ENCODE results near the gene HECTD4. TPM values are rescaled to one million over a fixed set of nuclear protein-coding genes. Genes with fewer than 3 reads are reported as not detected.

Gene HECTD4
- total RNA-seq, 2 experiments from 2014 or later = 34.5 to 62.4 TPM

- TF ChIP-seq, protein P1, sequence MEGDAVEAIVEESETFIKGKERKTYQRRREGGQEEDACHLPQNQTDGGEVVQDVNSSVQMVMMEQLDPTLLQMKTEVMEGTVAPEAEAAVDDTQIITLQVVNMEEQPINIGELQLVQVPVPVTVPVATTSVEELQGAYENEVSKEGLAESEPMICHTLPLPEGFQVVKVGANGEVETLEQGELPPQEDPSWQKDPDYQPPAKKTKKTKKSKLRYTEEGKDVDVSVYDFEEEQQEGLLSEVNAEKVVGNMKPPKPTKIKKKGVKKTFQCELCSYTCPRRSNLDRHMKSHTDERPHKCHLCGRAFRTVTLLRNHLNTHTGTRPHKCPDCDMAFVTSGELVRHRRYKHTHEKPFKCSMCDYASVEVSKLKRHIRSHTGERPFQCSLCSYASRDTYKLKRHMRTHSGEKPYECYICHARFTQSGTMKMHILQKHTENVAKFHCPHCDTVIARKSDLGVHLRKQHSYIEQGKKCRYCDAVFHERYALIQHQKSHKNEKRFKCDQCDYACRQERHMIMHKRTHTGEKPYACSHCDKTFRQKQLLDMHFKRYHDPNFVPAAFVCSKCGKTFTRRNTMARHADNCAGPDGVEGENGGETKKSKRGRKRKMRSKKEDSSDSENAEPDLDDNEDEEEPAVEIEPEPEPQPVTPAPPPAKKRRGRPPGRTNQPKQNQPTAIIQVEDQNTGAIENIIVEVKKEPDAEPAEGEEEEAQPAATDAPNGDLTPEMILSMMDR (conservative IDR thresholded peaks at IDR 0.05; ENCODE audit: low read length) = no peak
- TF ChIP-seq EZH2phosphoT487 (IDR thresholded peaks at IDR 0.05; ENCODE audit: borderline replicate concordance, low read depth, low read length) = no peak
- Histone ChIP-seq H3K27ac (ENCODE audit: low read depth, low read length, poor library complexity, severe bottlenecking) (no peak overlapping the region), H3K79me2 (ENCODE audit: insufficient read depth, low read depth, low read length) (no peaks in the 10 kb centered on the region), H3K4me2 (ENCODE audit: low read length) (no peak overlapping the region), H3K4me3 (ENCODE audit: low read depth, low read length, poor library complexity, severe bottlenecking) (no peak overlapping the region), H3K9me3 (ENCODE audit: low read length) (no peaks in the 10 kb centered on the region), H3K4me1 (ENCODE audit: insufficient read depth, low read length, poor library complexity, severe bottlenecking) (no peaks in the 10 kb centered on the region), H2AFZ (ENCODE audit: low read length) (no peak overlapping the region), H3K36me3 (ENCODE audit: insufficient read depth, low read length) (no peaks in the 10 kb centered on the region), H3K9me2 (ENCODE audit: insufficient read depth, low read length) (no peaks in the 10 kb centered on the region), H4K20me1 (ENCODE audit: insufficient read depth, low read length) (no peaks in the 10 kb centered on the region)
- BruUV-seq (replicated peaks) = no TSS peak
- DNase-seq (ENCODE audit: low spot score) = no peak
- intact Hi-C loops (cut with micrococcal nuclease; ENCODE audit: unreplicated experiment) = loop anchor here (10.0 kb wide), 2 partner anchors 284 to 544 kb away; partner anchors contain the start of genes MAPKAPK5 and NAA25
- ChIA-PET POLR2A (interaction anchor here (0.6 to 0.7 kb wide), 2 partner anchors 355 to 447 kb away, joined by 3 read pairs; no protein-coding TSS in a partner anchor), CTCF (ENCODE audit: unreplicated experiment) (no interaction called here)
These were observed 7.0 kb upstream of the HECTD4 start for GRCh38 chr12:112389228-112389627.

GRCh38 chr12:112386726-112387125 lies 4.5 kb upstream of the HECTD4 start:
- no peaks in the 10 kb centered on the region for H3K9me3 ChIP-seq (ENCODE audit: low read length)
- peak overlapping the region; percentile 12 for H2AFZ ChIP-seq (ENCODE audit: low read length)
- peaks cover 5% of the 10 kb centered on the region for H3K4me1 ChIP-seq (ENCODE audit: insufficient read depth, low read length, poor library complexity, severe bottlenecking)
- POLR2A ChIA-PET = interaction anchor here (0.8 kb wide), 1 partner anchor 29 kb away, joined by 3 read pairs; no protein-coding TSS in a partner anchor
- DNase-seq (ENCODE audit: low spot score) = no peak
- intact Hi-C loops (cut with micrococcal nuclease; ENCODE audit: unreplicated experiment) = loop anchor here (1.0 to 10.0 kb wide), 4 partner anchors 188 to 542 kb away; partner anchors contain the start of genes MAPKAPK5 and NAA25
- TF ChIP-seq, protein P1 (conservative IDR thresholded peaks at IDR 0.05; ENCODE audit: low read length) = no peak
- no peak for TF ChIP-seq EZH2phosphoT487 (IDR thresholded peaks at IDR 0.05; ENCODE audit: borderline replicate concordance, low read depth, low read length)
- CTCF ChIA-PET (ENCODE audit: unreplicated experiment) = interaction anchor here (0.6 kb wide), 1 partner anchor 137 kb away, joined by 3 read pairs; no protein-coding TSS in a partner anchor
- no peaks in the 10 kb centered on the region for H3K36me3 ChIP-seq (ENCODE audit: insufficient read depth, low read length)
- H3K4me3 ChIP-seq (ENCODE audit: low read depth, low read length, poor library complexity, severe bottlenecking) = no peak overlapping the region
- no TSS peak for BruUV-seq (replicated peaks)
- no peaks in the 10 kb centered on the region for H3K9me2 ChIP-seq (ENCODE audit: insufficient read depth, low read length)
- H3K79me2 ChIP-seq (ENCODE audit: insufficient read depth, low read depth, low read length) = no peaks in the 10 kb centered on the region
- no peak overlapping the region for H3K27ac ChIP-seq (ENCODE audit: low read depth, low read length, poor library complexity, severe bottlenecking)
- no peaks in the 10 kb centered on the region for H4K20me1 ChIP-seq (ENCODE audit: insufficient read depth, low read length)
- H3K4me2 ChIP-seq (ENCODE audit: low read length) = no peak overlapping the region

DNA sequence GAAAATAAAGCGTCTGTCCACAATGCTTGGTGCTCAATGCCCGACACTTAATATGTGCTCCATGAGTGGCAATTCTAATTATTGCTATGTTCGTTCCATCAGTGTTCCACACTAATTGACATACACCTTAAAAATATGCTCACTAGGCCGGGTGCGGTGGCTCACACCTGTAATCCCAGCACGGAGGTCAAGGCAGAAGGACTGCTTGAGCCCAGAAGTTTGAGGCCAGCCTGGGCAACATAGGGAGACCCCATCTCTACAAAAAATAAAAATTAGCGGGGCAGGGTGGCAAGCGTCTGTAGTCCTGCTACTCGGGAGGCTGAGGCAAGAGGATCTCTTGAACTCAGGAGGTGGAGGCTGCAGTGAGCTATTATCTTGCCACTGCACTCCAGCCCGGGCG lies 635 bp upstream of the HECTD4 start:
- intact Hi-C loops (cut with micrococcal nuclease; ENCODE audit: unreplicated experiment) = loop anchor here (2.0 to 10.0 kb wide), 3 partner anchors 278 to 538 kb away; partner anchors contain the start of genes MAPKAPK5 and NAA25
- Histone ChIP-seq H3K27ac (ENCODE audit: low read depth, low read length, poor library complexity, severe bottlenecking) (peak overlapping the region; percentile 80), H3K79me2 (ENCODE audit: insufficient read depth, low read depth, low read length) (peaks cover 35% of the 10 kb centered on the region), H4K20me1 (ENCODE audit: insufficient read depth, low read length) (no peaks in the 10 kb centered on the region), H3K4me2 (ENCODE audit: low read length) (peak overlapping the region; percentile 99), H3K9me2 (ENCODE audit: insufficient read depth, low read length) (no peaks in the 10 kb centered on the region), H3K4me3 (ENCODE audit: low read depth, low read length, poor library complexity, severe bottlenecking) (peak overlapping the region; percentile 80), H2AFZ (ENCODE audit: low read length) (peak overlapping the region; percentile 89), H3K36me3 (ENCODE audit: insufficient read depth, low read length) (no peaks in the 10 kb centered on the region), H3K4me1 (ENCODE audit: insufficient read depth, low read length, poor library complexity, severe bottlenecking) (peaks cover 14% of the 10 kb centered on the region), H3K9me3 (ENCODE audit: low read length) (no peaks in the 10 kb centered on the region)
- TF ChIP-seq EZH2phosphoT487 (IDR thresholded peaks at IDR 0.05; ENCODE audit: borderline replicate concordance, low read depth, low read length) = no peak
- TF ChIP-seq, protein P1 (conservative IDR thresholded peaks at IDR 0.05; ENCODE audit: low read length) = no peak
- DNase-seq (ENCODE audit: low spot score) = no peak
- BruUV-seq (replicated peaks) = no TSS peak
- ChIA-PET CTCF (ENCODE audit: unreplicated experiment) (no interaction called here), POLR2A (no interaction called here)
